PFSK-1 (cell line): ENCODE measurements around the gene FHL3.

Experiments
- FOXP2 ChIP-seq: optimal IDR thresholded peaks from 2 replicates; pipeline ENCODE3; 2011; ENCODE audit warnings: borderline replicate concordance, control low read depth, inconsistent platforms; ENCODE audit not compliant: insufficient read depth; ENCODE audit errors: extremely low read length, extremely low read depth
- POLR2AphosphoS5 ChIP-seq: IDR thresholded peaks from 2 replicates; pipeline ENCODE4 v1.6.1; 2012; ENCODE audit warnings: low read depth, mild to moderate bottlenecking, control low read depth, low read length, moderate library complexity
- REST ChIP-seq, 2 experiments: IDR thresholded peaks; 2 replicates each; pipeline versions ENCODE4 v1.6.1 to v1.8.0; 2011 to 2012; ENCODE audit warnings: low read depth in 2 of 2, low read length in 2 of 2, control low read depth in 1 of 2, inconsistent platforms in 1 of 2, mild to moderate bottlenecking in 1 of 2, moderate library complexity in 1 of 2; ENCODE audit not compliant: insufficient read depth in 1 of 2
- SIN3A ChIP-seq: IDR thresholded peaks from 2 replicates; pipeline ENCODE4 v1.6.1; 2012; ENCODE audit warnings: mild to moderate bottlenecking, low read length, moderate library complexity, borderline replicate concordance; ENCODE audit not compliant: insufficient read depth
- TAF1 ChIP-seq: IDR thresholded peaks from 2 replicates; pipeline ENCODE4 v1.6.1; 2012; ENCODE audit warnings: low read length, control low read depth, borderline replicate concordance; ENCODE audit not compliant: insufficient read depth

- TF ChIP-seq SIN3A (no peak), TAF1 (no peak), REST (IDR thresholded peaks at IDR 0.05; ENCODE audit: insufficient read depth in 1 of 2, low read depth in 2 of 2, low read length in 2 of 2) (no peak), POLR2AphosphoS5 (no peak), FOXP2 (no peak)
Observed at GRCh38 chr1:38014171-38014570, 8.9 kb upstream of the FHL3 start.
